SKM-1 (cell line): ENCODE results near the gene ADAMTS16.

Experiments used
- DNase-seq: peaks from one replicate; lab custom pipeline; 2025; ENCODE audit not compliant: unreplicated experiment; lab: John Stamatoyannopoulos, UW

The ADAMTS16 gene

GRCh38 chr5:5341531-5342292 is 201.6 kb downstream of the ADAMTS16 start:
- no peak for DNase-seq

- DNase-seq = no peak
These were observed 202.7 kb downstream of the ADAMTS16 start for GRCh38 chr5:5342784-5343183.

GRCh38 chr5:5343568-5343967 is 203.4 kb downstream of the ADAMTS16 start:
- no peak for DNase-seq

- DNase-seq = no peak
These were observed 204.0 kb downstream of the ADAMTS16 start for GRCh38 chr5:5344051-5344571.

GRCh38 chr5:5344606-5345005 is 204.5 kb downstream of the ADAMTS16 start:
- DNase-seq = no peak

GRCh38 chr5:5347442-5347841 is 207.3 kb downstream of the ADAMTS16 start:
- no peak for DNase-seq

- no peak for DNase-seq
These were observed 208.0 kb downstream of the ADAMTS16 start for GRCh38 chr5:5348135-5348534.

- DNase-seq = no peak
These were observed 208.4 kb downstream of the ADAMTS16 start for GRCh38 chr5:5348576-5348975.

- DNase-seq = no peak
These were observed 210.0 kb downstream of the ADAMTS16 start for GRCh38 chr5:5350101-5350500.

GRCh38 chr5:5351288-5351979 is 211.3 kb downstream of the ADAMTS16 start:
- DNase-seq = no peak

- DNase-seq = no peak
These were observed 212.5 kb downstream of the ADAMTS16 start for GRCh38 chr5:5352675-5353074.

GRCh38 chr5:5353681-5354080 is 213.6 kb downstream of the ADAMTS16 start:
- DNase-seq = no peak

- DNase-seq = no peak
These were observed 216.6 kb downstream of the ADAMTS16 start for GRCh38 chr5:5356765-5357164.

GRCh38 chr5:5359618-5360017 is 219.5 kb downstream of the ADAMTS16 start:
- no peak for DNase-seq

- no peak for DNase-seq
These were observed 220.3 kb downstream of the ADAMTS16 start for GRCh38 chr5:5360363-5360940.

- no peak for DNase-seq
These were observed 220.9 kb downstream of the ADAMTS16 start for GRCh38 chr5:5360941-5361520.

- no peak for DNase-seq
These were observed 222.9 kb downstream of the ADAMTS16 start for GRCh38 chr5:5363045-5363444.

- DNase-seq = no peak
These were observed 224.8 kb downstream of the ADAMTS16 start for GRCh38 chr5:5364932-5365331.

GRCh38 chr5:5367739-5368138 is 227.6 kb downstream of the ADAMTS16 start:
- no peak for DNase-seq

- DNase-seq = no peak
These were observed 229.0 kb downstream of the ADAMTS16 start for GRCh38 chr5:5369051-5369605.
